T1000 (cell line): ENCODE data around the gene LPP.

Experiments
- DNase-seq: peaks from one replicate; lab custom pipeline; 2025; ENCODE audit warnings: mixed read lengths; lab: John Stamatoyannopoulos, UW

The LPP gene

GRCh38 chr3:188272481-188273372 is 118.8 kb downstream of the LPP start:
- peak; percentile 47 for DNase-seq

GRCh38 chr3:188274249-188274915 is 120.4 kb downstream of the LPP start:
- DNase-seq, result no peak

- DNase-seq, result no peak
Observed at GRCh38 chr3:188276375-188276774, 122.4 kb downstream of the LPP start.

- no peak for DNase-seq
Observed at GRCh38 chr3:188278717-188279324, 124.9 kb downstream of the LPP start.

- DNase-seq, result no peak
Observed at GRCh38 chr3:188279502-188280335, 125.8 kb downstream of the LPP start.

GRCh38 chr3:188280627-188281026 is 126.7 kb downstream of the LPP start:
- DNase-seq, result no peak

- no peak for DNase-seq
Observed at GRCh38 chr3:188282871-188283270, 128.9 kb downstream of the LPP start.

- DNase-seq, result no peak
Observed at GRCh38 chr3:188283347-188283746, 129.4 kb downstream of the LPP start.

- no peak for DNase-seq
Observed at GRCh38 chr3:188284455-188285212, 130.7 kb downstream of the LPP start.

- peak; percentile 73 for DNase-seq
Observed at GRCh38 chr3:188286087-188286513, 132.1 kb downstream of the LPP start.

GRCh38 chr3:188287339-188287738 is 133.4 kb downstream of the LPP start:
- DNase-seq, result no peak

GRCh38 chr3:188287762-188288505 is 134.0 kb downstream of the LPP start:
- no peak for DNase-seq

GRCh38 chr3:188292251-188292650 is 138.3 kb downstream of the LPP start:
- no peak for DNase-seq

GRCh38 chr3:188292827-188293226 is 138.9 kb downstream of the LPP start:
- DNase-seq, result no peak

- no peak for DNase-seq
Observed at GRCh38 chr3:188294113-188294512, 140.2 kb downstream of the LPP start.

GRCh38 chr3:188294823-188295487 is 141.0 kb downstream of the LPP start:
- peak; percentile 43 for DNase-seq

- no peak for DNase-seq
Observed at GRCh38 chr3:188295876-188296275, 141.9 kb downstream of the LPP start.

- DNase-seq, result no peak
Observed at GRCh38 chr3:188296761-188297612, 143.0 kb downstream of the LPP start.

GRCh38 chr3:188298585-188298984 is 144.6 kb downstream of the LPP start:
- no peak for DNase-seq
